HG02588 (cell line): ENCODE measurements around the gene COL19A1.
"Not testable (repeated sequence)": the region's sequence is repeated elsewhere in the genome, so short reads cannot be mapped to it uniquely, and the experiment has no call there.

Source experiments
- ATAC-seq: cut with Tn5 transposase; IDR thresholded peaks from one replicate; pipeline ENCODE4 v1.9.1; 2021; ENCODE audit warnings: mild to moderate bottlenecking, moderate library complexity; ENCODE audit not compliant: unreplicated experiment

Gene COL19A1

GRCh38 chr6:69895396-69895795 lies 29.0 kb downstream of the COL19A1 start:
- ATAC-seq, result peak; percentile 5

GRCh38 chr6:69900869-69901268 lies 34.5 kb downstream of the COL19A1 start:
- ATAC-seq, result no peak

- ATAC-seq, result no peak
Measured at GRCh38 chr6:69901361-69901760, 35.0 kb downstream of the COL19A1 start.

- ATAC-seq, result no peak
Measured at GRCh38 chr6:69907981-69908498, 41.7 kb downstream of the COL19A1 start.

- ATAC-seq, result no peak
Measured at GRCh38 chr6:69913361-69913760, 47.0 kb downstream of the COL19A1 start.

GRCh38 chr6:69914015-69914485 lies 47.7 kb downstream of the COL19A1 start:
- ATAC-seq, result no peak

GRCh38 chr6:69915346-69915745 lies 49.0 kb downstream of the COL19A1 start:
- ATAC-seq, result no peak

- no peak for ATAC-seq
Measured at GRCh38 chr6:69917834-69918233, 51.5 kb downstream of the COL19A1 start.

- no peak for ATAC-seq
Measured at GRCh38 chr6:69918813-69919475, 52.6 kb downstream of the COL19A1 start.

- ATAC-seq, result not testable (repeated sequence)
Measured at GRCh38 chr6:69921066-69921465, 54.7 kb downstream of the COL19A1 start.

- not testable (repeated sequence) for ATAC-seq
Measured at GRCh38 chr6:69921611-69922010, 55.3 kb downstream of the COL19A1 start.

- ATAC-seq, result no peak
Measured at GRCh38 chr6:69926745-69927144, 60.4 kb downstream of the COL19A1 start.

- no peak for ATAC-seq
Measured at GRCh38 chr6:69933239-69933638, 66.9 kb downstream of the COL19A1 start.

- no peak for ATAC-seq
Measured at GRCh38 chr6:69935079-69935478, 68.7 kb downstream of the COL19A1 start.

- no peak for ATAC-seq
Measured at GRCh38 chr6:69936674-69937363, 70.5 kb downstream of the COL19A1 start.

- ATAC-seq, result no peak
Measured at GRCh38 chr6:69937402-69938136, 71.2 kb downstream of the COL19A1 start.

- ATAC-seq, result no peak
Measured at GRCh38 chr6:69942485-69942884, 76.1 kb downstream of the COL19A1 start.

- ATAC-seq, result no peak
Measured at GRCh38 chr6:69945192-69945591, 78.8 kb downstream of the COL19A1 start.

- ATAC-seq, result no peak
Measured at GRCh38 chr6:69948479-69949114, 82.2 kb downstream of the COL19A1 start.

- no peak for ATAC-seq
Measured at GRCh38 chr6:69953491-69953890, 87.1 kb downstream of the COL19A1 start.

- ATAC-seq, result no peak
Measured at GRCh38 chr6:69954733-69955132, 88.4 kb downstream of the COL19A1 start.
